H1 (cell line): Measurements from ENCODE around the gene AQP6. TPM values are rescaled to one million over a fixed set of nuclear protein-coding genes. Genes with fewer than 3 reads are reported as not detected.

Experiments
- CTCF ChIA-PET: fragments of 300-600 bp; sonication (Branson Sonifier 250); formaldehyde crosslinking; loops from one replicate; lab custom pipeline; 2021; ENCODE audit not compliant: partially characterized antibody; lab: Charles Lee
- POLR2A ChIA-PET: fragments of 300-600 bp; sonication (Branson Sonifier 250); formaldehyde crosslinking; loops from one replicate; lab custom pipeline; 2021; ENCODE audit warnings: inconsistent platforms; ENCODE audit not compliant: partially characterized antibody; lab: Charles Lee
- DNase-seq, 2 experiments: peaks; one replicate each; pipeline versions ENCODE4 v3.0.0 to v3.0.0-alpha.2; 2010 to 2022; ENCODE audit warnings: low spot score in 2 of 2, low read depth in 1 of 2, mixed read lengths in 1 of 2
- FAIRE-seq: peaks from 2 replicates; lab custom pipeline; 2011; peaks lifted over from hg19 to GRCh38; lab: Jason Lieb, UNC
- H2AFZ ChIP-seq: 2 replicates; pipeline ENCODE4 v1.8.1; 2012; ENCODE audit warnings: low read length, inconsistent platforms
- H2AK5ac ChIP-seq: 2 replicates; pipeline ENCODE4 v1.6.1; 2013; ENCODE audit warnings: low read depth, low read length
- H2BK120ac ChIP-seq: replicated peaks from 2 replicates; pipeline ENCODE3; 2013; ENCODE audit warnings: low read depth, low read length, inconsistent platforms
- H2BK12ac ChIP-seq: 2 replicates; pipeline ENCODE4 v1.6.1; 2013; ENCODE audit warnings: low read depth, low read length
- H2BK15ac ChIP-seq: 2 replicates; pipeline ENCODE4 v1.6.1; 2013; ENCODE audit warnings: low read length
- H2BK20ac ChIP-seq: 2 replicates; pipeline ENCODE4 v1.6.1; 2013; ENCODE audit warnings: low read length
- H2BK5ac ChIP-seq: 2 replicates; pipeline ENCODE4 v1.6.1; 2013; ENCODE audit warnings: low read depth, low read length
- H3K14ac ChIP-seq: 2 replicates; pipeline ENCODE4 v1.6.1; 2013; ENCODE audit warnings: inconsistent platforms; ENCODE audit not compliant: insufficient read length
- H3K18ac ChIP-seq: 2 replicates; pipeline ENCODE4 v1.6.1; 2013; ENCODE audit warnings: low read length; ENCODE audit errors: extremely low read depth
- H3K23ac ChIP-seq: 2 replicates; pipeline ENCODE4 v1.6.1; 2013; ENCODE audit warnings: inconsistent platforms; ENCODE audit not compliant: insufficient read length
- H3K23me2 ChIP-seq: 2 replicates; pipeline ENCODE4 v1.6.1; 2013; ENCODE audit warnings: low read depth, low read length
- H3K27ac ChIP-seq: 2 replicates; pipeline ENCODE4 v1.6.1; 2011; ENCODE audit warnings: low read depth, low read length, inconsistent platforms
- H3K27me3 ChIP-seq, 4 experiments: replicated peaks in 1 of 4; 1 replicate in 1 of 4; 2 replicates in 3 of 4; pipeline versions ENCODE4 v1.6.1 to v1.8.1; 2011 to 2013; ENCODE audit warnings: low read length in 3 of 4, mild to moderate bottlenecking in 3 of 4, inconsistent platforms in 2 of 4, mixed read lengths in 2 of 4, moderate library complexity in 1 of 4; ENCODE audit not compliant: control insufficient read depth in 3 of 4, insufficient read depth in 3 of 4; ENCODE audit errors: extremely low read depth in 1 of 4
- H3K36me3 ChIP-seq, 4 experiments: 2 replicates each; pipeline versions ENCODE4 v1.6.1 to v1.8.1; 2011 to 2013; ENCODE audit warnings: mild to moderate bottlenecking in 4 of 4, low read length in 3 of 4, moderate library complexity in 2 of 4, control low read depth in 1 of 4, inconsistent platforms in 1 of 4; ENCODE audit not compliant: insufficient read depth in 4 of 4, control insufficient read depth in 2 of 4
- H3K4ac ChIP-seq: replicated peaks from 2 replicates; pipeline ENCODE3; 2013; ENCODE audit warnings: low read length, low read depth, mixed read lengths, inconsistent platforms; ENCODE audit not compliant: insufficient read length
- H3K4me1 ChIP-seq, 4 experiments: replicated peaks in 1 of 4; 1 replicate in 1 of 4; 2 replicates in 3 of 4; pipeline versions ENCODE4 v1.6.1 to v1.8.1; 2011 to 2013; ENCODE audit warnings: low read length in 3 of 4, inconsistent platforms in 2 of 4, mixed read lengths in 1 of 4; ENCODE audit not compliant: insufficient read depth in 4 of 4, control insufficient read depth in 3 of 4
- H3K4me2 ChIP-seq, 2 experiments: 2 replicates each; pipeline versions ENCODE4 v1.6.1 to v1.8.1; 2011 to 2013; ENCODE audit warnings: low read depth in 2 of 2, low read length in 2 of 2, control low read depth in 1 of 2, inconsistent platforms in 1 of 2, mild to moderate bottlenecking in 1 of 2; ENCODE audit not compliant: insufficient read depth in 1 of 2
- H3K4me3 ChIP-seq, 4 experiments: fragments of 200-600, 300-600 bp in 1 of 4; sonication (generic), shearing (Covaris generic), sonication (Bioruptor Twin) in 1 of 4; 2 replicates each; pipeline versions ENCODE4 v1.5.1 to v1.8.1; 2011 to 2016; ENCODE audit warnings: low read length in 4 of 4, low read depth in 3 of 4, control low read depth in 2 of 4, inconsistent platforms in 2 of 4, mild to moderate bottlenecking in 2 of 4, mixed read lengths in 1 of 4, moderate library complexity in 1 of 4; ENCODE audit not compliant: insufficient read depth in 2 of 4; ENCODE audit errors: extremely low read depth in 1 of 4
- H3K56ac ChIP-seq: replicated peaks from 2 replicates; pipeline ENCODE3; 2013; ENCODE audit warnings: low read depth, mild to moderate bottlenecking, mixed read lengths, low read length, inconsistent platforms; ENCODE audit not compliant: insufficient read length
- H3K79me1 ChIP-seq: 2 replicates; pipeline ENCODE4 v1.6.1; 2013; ENCODE audit warnings: low read depth, low read length, control low read depth
- H3K79me2 ChIP-seq, 2 experiments: 2 replicates each; pipeline versions ENCODE4 v1.6.1 to v1.8.1; 2012 to 2013; ENCODE audit warnings: low read length in 2 of 2, mild to moderate bottlenecking in 2 of 2, inconsistent platforms in 1 of 2; ENCODE audit not compliant: insufficient read depth in 2 of 2, control insufficient read depth in 1 of 2
- H3K9ac ChIP-seq, 4 experiments: replicated peaks in 1 of 4; 1 replicate in 1 of 4; 2 replicates in 3 of 4; pipeline versions ENCODE4 v1.6.1 to v1.8.1; 2011 to 2013; ENCODE audit warnings: low read depth in 3 of 4, low read length in 3 of 4, control low read depth in 2 of 4, mild to moderate bottlenecking in 2 of 4, moderate library complexity in 2 of 4, inconsistent platforms in 1 of 4; ENCODE audit errors: extremely low read depth in 1 of 4
- H3K9me3 ChIP-seq, 2 experiments: 2 replicates each; pipeline versions ENCODE4 v1.6.1 to v1.8.1; 2012 to 2013; ENCODE audit warnings: mild to moderate bottlenecking in 2 of 2, moderate library complexity in 2 of 2, control low read depth in 1 of 2, inconsistent platforms in 1 of 2, low read depth in 1 of 2, low read length in 1 of 2, mixed read lengths in 1 of 2; ENCODE audit not compliant: insufficient read depth in 2 of 2
- H4K20me1 ChIP-seq, 2 experiments: replicated peaks in 1 of 2; 2 replicates each; pipeline versions ENCODE3 to v1.8.1; 2011 to 2013; ENCODE audit warnings: inconsistent platforms in 2 of 2, low read length in 2 of 2, mild to moderate bottlenecking in 1 of 2; ENCODE audit not compliant: insufficient read depth in 2 of 2, control insufficient read depth in 1 of 2
- H4K5ac ChIP-seq: 2 replicates; pipeline ENCODE4 v1.6.1; 2013; ENCODE audit warnings: low read length, low read depth, mixed read lengths, inconsistent platforms; ENCODE audit not compliant: insufficient read length
- H4K8ac ChIP-seq: 2 replicates; pipeline ENCODE4 v1.8.0; 2013; ENCODE audit warnings: mild to moderate bottlenecking, moderate library complexity, low read length, inconsistent platforms; ENCODE audit not compliant: insufficient read depth; ENCODE audit errors: extremely low read depth
- H4K91ac ChIP-seq: replicated peaks from 2 replicates; pipeline ENCODE3; 2013; ENCODE audit warnings: low read length, mixed read lengths, inconsistent platforms; ENCODE audit not compliant: insufficient read length
- GTF2F1 ChIP-seq: IDR thresholded peaks from 2 replicates; pipeline ENCODE4 v1.6.1; 2012; ENCODE audit warnings: low read depth, low read length, improper control_type of control experiment, borderline replicate concordance
- MAX ChIP-seq: IDR thresholded peaks from 2 replicates; pipeline ENCODE4 v1.6.1; 2012; ENCODE audit warnings: inconsistent platforms
- NRF1 ChIP-seq: IDR thresholded peaks from 2 replicates; pipeline ENCODE4 v1.6.1; 2011; ENCODE audit warnings: mild to moderate bottlenecking, low read depth, low read length, improper control_type of control experiment
- WGBS, 2 experiments: shearing (Covaris generic) in 1 of 2; methylation state at CpG; one replicate each; pipeline versions ENCODE4 v1.1.6 to v1.1.7; 2013 to 2015; ENCODE audit warnings: low lambda C conversion rate in 2 of 2, mixed read lengths in 2 of 2, inconsistent platforms in 1 of 2, low coverage in 1 of 2, missing lambda C conversion rate in 1 of 2; ENCODE audit not compliant: insufficient replicate concordance in 2 of 2, insufficient coverage in 1 of 2, insufficient read length in 1 of 2; ENCODE audit errors: extremely low coverage in 1 of 2, missing lambda C conversion rate in 1 of 2; 5-methylcytosine and 5-hydroxymethylcytosine counted together
- polyA plus RNA-seq, 7 experiments: library from polyadenylated mRNA; depleted of rRNA in 3 of 7; stranded (reverse) in 5 of 7; unstranded in 2 of 7; fragments of >200 nt in 5 of 7; fragments of 200-250 nt in 2 of 7; gene quantifications; 1 replicate in 5 of 7; 2 replicates in 1 of 7; 4 replicates in 1 of 7; pipeline versions ENCODE4 v1.2.1 to v1.2.3, GENCODE V29; 2011 to 2013; ENCODE audit warnings: missing spikeins in 2 of 7, mixed read lengths in 2 of 7
- total RNA-seq: library from RNA; stranded (reverse); fragmentation: NEBNext Ultra II Directional; extraction: Animal tissue kit (Norgen Biotek cat#: 25700); gene quantifications from 2 replicates; pipeline ENCODE4 v1.2.1, GENCODE V29; 2021

AQP6 gene
- total and polyA plus RNA-seq, 2 of the 8 experiments (the other 6 are each of a cell fraction or from before 2014, with no cell fraction given) = 0.03 to 0.17 TPM

GRCh38 chr12:49928471-49928870 is 44.3 kb upstream of the AQP6 start:
- Histone ChIP-seq H2BK20ac (no peak overlapping the region), H3K4ac (no peak overlapping the region), H3K4me3 (no peak overlapping the region), H3K23ac (no peak overlapping the region), H3K9me3 (no peaks in the 10 kb centered on the region), H2BK120ac (no peak overlapping the region), H4K5ac (no peak overlapping the region), H4K91ac (no peak overlapping the region), H3K79me1 (0 out of 2 replicates have a peak, but pooled peaks cover 2% of the 10 kb centered on the region), H3K27ac (no peak overlapping the region), H3K56ac (no peak overlapping the region), H2AK5ac (no peak overlapping the region), H3K4me2 (no peak overlapping the region), H3K23me2 (0 out of 2 replicates have a peak, but pooled peaks cover 2% of the 10 kb centered on the region), H2BK15ac (no peak overlapping the region), H3K27me3 (no peaks in the 10 kb centered on the region; a peak in 1 of 7 replicates), H3K9ac (no peak overlapping the region), H3K18ac (no peak overlapping the region), H3K4me1 (no peaks in the 10 kb centered on the region; a peak in 1 of 7 replicates), H3K14ac (no peak overlapping the region), H4K20me1 (peaks cover 0 to 2% of the 10 kb centered on the region in 2 experiments), H2AFZ (no peak overlapping the region), H4K8ac (no peak overlapping the region; the same call in 1 of the 2 replicates), H2BK5ac (no peak overlapping the region), H3K36me3 (no peaks in the 10 kb centered on the region), H2BK12ac (no peak overlapping the region), H3K79me2 (no peaks in the 10 kb centered on the region)
- no peak for TF ChIP-seq NRF1
- no peak for TF ChIP-seq GTF2F1
- no peak for TF ChIP-seq MAX
- WGBS, 2 experiments = 86% methylated on average over 6 of the region's 6 CpGs; no CpG with 5 or more reads in 1 of the 2 experiments
- DNase-seq = no peak
- ChIA-PET POLR2A (interaction anchor here (0.8 kb wide), 1 partner anchor 18 kb away, joined by 4 read pairs; no protein-coding TSS in a partner anchor), CTCF (interaction anchor here (0.6 to 2.8 kb wide), 8 partner anchors 16 to 326 kb away, joined by 3 to 18 read pairs (median 4); no protein-coding TSS in a partner anchor)
- no peak for FAIRE-seq
